ENCODE measurements around the gene DBF4B. TPM values are rescaled to one million over a fixed set of nuclear protein-coding genes. Genes with fewer than 3 reads are reported as not detected.
"Not testable (repeated sequence)": the region's sequence is repeated elsewhere in the genome, so short reads cannot be mapped to it uniquely, and the experiment has no call there.

Gene DBF4B
- total and polyA plus RNA-seq, 2 donors, result 3.5 to 5.2 TPM

DNA sequence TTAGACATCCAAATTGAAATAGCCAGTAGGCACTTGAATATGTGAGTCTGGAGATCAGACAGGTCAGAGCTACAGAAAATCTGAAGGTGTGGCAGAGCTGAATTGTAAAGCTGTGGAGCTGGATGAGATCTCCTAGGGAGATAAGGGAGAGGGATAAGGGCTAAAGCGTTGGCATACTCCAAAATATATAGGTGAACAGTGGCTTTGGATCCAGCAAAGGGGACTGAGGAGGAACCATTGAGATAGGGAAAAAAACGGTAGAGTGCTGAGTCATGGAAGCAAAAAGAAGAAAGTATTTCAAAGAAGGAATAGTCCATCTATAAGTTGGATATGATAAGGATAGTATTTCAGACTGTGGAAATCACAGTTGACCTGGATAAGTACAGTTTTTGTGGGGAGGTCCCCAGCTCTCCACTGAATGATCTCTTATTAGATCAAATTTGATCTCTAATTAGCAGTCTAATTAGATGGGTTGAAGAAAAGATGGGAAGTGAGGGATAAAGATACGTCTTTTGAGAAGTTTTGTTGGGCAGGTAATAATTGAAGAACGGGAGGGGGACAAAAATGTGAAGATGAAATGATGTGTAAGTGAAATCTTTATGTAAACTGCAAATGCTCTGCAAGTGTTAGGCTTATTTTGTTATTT is 587 bp upstream of the DBF4B start:
- H3K4me3 ChIP-seq (ENCODE audit: low read length in 2 of 2), result peak overlapping the region; percentile 79 to 99
- no peaks in the 10 kb centered on the region for H3K27me3 ChIP-seq (ENCODE audit: control insufficient read depth in 2 of 2, insufficient read depth in 1 of 2, low read length in 1 of 2)
- H3K4me1 ChIP-seq (ENCODE audit: control insufficient read depth in 2 of 2, insufficient read depth in 2 of 2, low read length in 2 of 2), result peaks cover 5 to 15% of the 10 kb centered on the region in 2 donors
- H3K9me3 ChIP-seq (ENCODE audit: control insufficient read depth in 2 of 2, insufficient read depth in 1 of 2, low read length in 1 of 2), result no peaks in the 10 kb centered on the region
- H3K36me3 ChIP-seq (ENCODE audit: control insufficient read depth in 2 of 2, insufficient read depth in 2 of 2, low read length in 1 of 2), result no peaks in the 10 kb centered on the region
- 24% methylated on average over 4 of the region's 4 CpGs for WGBS
- no peak for DNase-seq (ENCODE audit: low read depth in 6 of 9, low spot score in 9 of 9)
- no peak overlapping the region for H3K27ac ChIP-seq (ENCODE audit: low read depth in 1 of 2, low read length in 1 of 2)

DNA sequence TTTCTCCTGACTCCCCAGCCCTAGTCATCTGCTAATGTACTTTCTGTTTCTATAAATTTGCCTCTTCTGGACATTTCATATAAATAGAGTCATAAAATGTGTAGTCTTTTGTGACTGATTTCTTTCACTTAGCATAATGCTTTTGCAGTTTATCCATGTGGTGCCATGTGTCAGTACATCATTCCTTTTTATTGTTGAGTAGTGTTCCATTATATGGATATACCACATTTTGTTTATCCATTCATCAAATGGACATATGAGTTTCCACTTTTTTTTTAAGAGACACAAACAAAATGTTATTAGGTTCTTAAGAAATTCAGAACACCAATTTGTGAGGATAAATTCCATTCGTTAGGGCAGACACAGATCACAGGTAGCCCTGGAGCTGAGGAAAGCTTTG is 11.0 kb downstream of the DBF4B start:
- Histone ChIP-seq H3K4me3 (ENCODE audit: low read length in 2 of 2) (no peak overlapping the region), H3K36me3 (ENCODE audit: control insufficient read depth in 2 of 2, insufficient read depth in 2 of 2, low read length in 1 of 2) (peaks cover 22 to 23% of the 10 kb centered on the region in 2 donors), H3K4me1 (ENCODE audit: control insufficient read depth in 2 of 2, insufficient read depth in 2 of 2, low read length in 2 of 2) (no peaks in the 10 kb centered on the region), H3K27me3 (ENCODE audit: control insufficient read depth in 2 of 2, insufficient read depth in 1 of 2, low read length in 1 of 2) (no peaks in the 10 kb centered on the region), H3K27ac (ENCODE audit: low read depth in 1 of 2, low read length in 1 of 2) (no peak overlapping the region), H3K9me3 (ENCODE audit: control insufficient read depth in 2 of 2, insufficient read depth in 1 of 2, low read length in 1 of 2) (no peaks in the 10 kb centered on the region)
- no peak for DNase-seq (ENCODE audit: low read depth in 6 of 9, low spot score in 9 of 9)
- 99% methylated on average over 1 of the region's 1 CpG for WGBS

DNA sequence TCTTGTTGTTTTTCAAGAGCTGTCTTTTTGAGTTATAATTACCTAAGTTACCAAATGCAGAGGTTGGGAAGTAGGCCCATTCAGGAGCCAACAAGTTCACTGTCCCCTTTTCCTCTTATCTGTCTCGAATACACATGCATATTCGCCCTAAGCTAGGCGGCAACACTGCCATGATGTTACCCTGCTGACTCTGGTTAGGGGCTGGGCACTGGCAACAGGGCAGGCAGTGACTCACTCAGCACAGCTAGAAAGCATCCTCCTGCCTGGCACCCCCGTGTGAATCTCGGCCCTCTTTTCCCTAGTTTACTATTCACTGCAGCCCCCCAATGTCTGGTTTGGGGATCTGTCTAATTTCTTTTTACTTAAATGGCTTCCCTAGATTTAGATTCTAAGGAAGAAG is 13.8 kb downstream of the DBF4B start:
- Histone ChIP-seq H3K4me1 (ENCODE audit: control insufficient read depth in 2 of 2, insufficient read depth in 2 of 2, low read length in 2 of 2) (no peaks in the 10 kb centered on the region), H3K36me3 (ENCODE audit: control insufficient read depth in 2 of 2, insufficient read depth in 2 of 2, low read length in 1 of 2) (peaks cover 22 to 26% of the 10 kb centered on the region in 2 donors), H3K27ac (ENCODE audit: low read depth in 1 of 2, low read length in 1 of 2) (no peak overlapping the region), H3K4me3 (ENCODE audit: low read length in 2 of 2) (no peak overlapping the region), H3K27me3 (ENCODE audit: control insufficient read depth in 2 of 2, insufficient read depth in 1 of 2, low read length in 1 of 2) (no peaks in the 10 kb centered on the region), H3K9me3 (ENCODE audit: control insufficient read depth in 2 of 2, insufficient read depth in 1 of 2, low read length in 1 of 2) (no peaks in the 10 kb centered on the region)
- no peak for DNase-seq (ENCODE audit: low read depth in 6 of 9, low spot score in 9 of 9)
- 97% methylated on average over 5 of the region's 5 CpGs for WGBS

DNA sequence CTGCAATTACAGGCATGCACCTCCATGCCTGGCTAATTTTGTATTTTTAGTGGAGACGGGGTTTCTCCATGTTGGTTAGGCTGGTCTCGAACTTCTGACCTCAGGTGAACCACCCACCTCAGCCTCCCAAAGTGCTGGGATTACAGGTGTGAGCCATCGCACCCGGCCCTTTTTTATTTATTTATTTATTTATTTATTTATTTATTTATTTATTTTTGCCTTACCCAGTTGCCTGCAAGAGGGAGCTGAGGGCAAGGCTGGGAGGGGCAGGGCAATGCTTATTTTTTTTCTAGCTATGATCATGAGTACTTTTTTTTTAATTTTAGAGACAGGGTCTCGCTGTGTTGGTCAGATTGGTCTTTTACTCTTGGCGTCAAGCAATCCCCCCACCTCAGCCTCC is 17.7 kb downstream of the DBF4B start:
- H3K27me3 ChIP-seq (ENCODE audit: control insufficient read depth in 2 of 2, insufficient read depth in 1 of 2, low read length in 1 of 2); H3K27ac ChIP-seq (ENCODE audit: low read depth in 1 of 2, low read length in 1 of 2); H3K9me3 ChIP-seq (ENCODE audit: control insufficient read depth in 2 of 2, insufficient read depth in 1 of 2, low read length in 1 of 2); DNase-seq (ENCODE audit: low read depth in 6 of 9, low spot score in 9 of 9); H3K4me3 ChIP-seq (ENCODE audit: low read length in 2 of 2); H3K4me1 ChIP-seq (ENCODE audit: control insufficient read depth in 2 of 2, insufficient read depth in 2 of 2, low read length in 2 of 2): not testable (repeated sequence)
- WGBS, result 96% methylated on average over 6 of the region's 6 CpGs
- H3K36me3 ChIP-seq (ENCODE audit: control insufficient read depth in 2 of 2, insufficient read depth in 2 of 2, low read length in 1 of 2), result peaks cover 40 to 47% of the 10 kb centered on the region in 2 donors

DNA sequence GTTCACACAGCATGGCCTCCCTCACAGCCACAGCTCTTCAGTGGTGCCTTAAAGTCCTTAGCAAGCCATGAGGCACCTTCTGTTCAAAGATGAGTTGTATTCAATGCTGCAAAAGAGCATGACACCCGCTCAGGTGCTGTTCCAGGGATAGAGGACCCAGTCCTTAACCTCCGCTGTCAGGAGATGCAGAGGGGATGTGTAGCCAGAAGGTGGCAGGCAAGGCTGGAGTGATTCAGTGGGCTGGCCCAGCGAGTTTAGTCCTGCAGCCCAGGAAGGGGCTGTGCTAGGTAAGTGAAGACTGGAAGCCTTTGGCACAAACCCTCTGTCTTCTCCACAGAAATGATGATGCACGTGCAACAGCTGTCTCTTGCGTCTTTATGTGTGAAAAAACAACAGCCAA is 25.3 kb downstream of the DBF4B start:
- Histone ChIP-seq H3K9me3 (ENCODE audit: control insufficient read depth in 2 of 2, insufficient read depth in 1 of 2, low read length in 1 of 2) (no peaks in the 10 kb centered on the region), H3K36me3 (ENCODE audit: control insufficient read depth in 2 of 2, insufficient read depth in 2 of 2, low read length in 1 of 2) (peaks cover 40 to 45% of the 10 kb centered on the region in 2 donors), H3K4me1 (ENCODE audit: control insufficient read depth in 2 of 2, insufficient read depth in 2 of 2, low read length in 2 of 2) (peaks cover 0 to 5% of the 10 kb centered on the region in 2 donors), H3K4me3 (ENCODE audit: low read length in 2 of 2) (no peak overlapping the region), H3K27me3 (ENCODE audit: control insufficient read depth in 2 of 2, insufficient read depth in 1 of 2, low read length in 1 of 2) (no peaks in the 10 kb centered on the region), H3K27ac (ENCODE audit: low read depth in 1 of 2, low read length in 1 of 2) (no peak overlapping the region)
- DNase-seq (ENCODE audit: low read depth in 6 of 9, low spot score in 9 of 9), result no peak
- WGBS, result 89% methylated on average over 5 of the region's 5 CpGs

DNA sequence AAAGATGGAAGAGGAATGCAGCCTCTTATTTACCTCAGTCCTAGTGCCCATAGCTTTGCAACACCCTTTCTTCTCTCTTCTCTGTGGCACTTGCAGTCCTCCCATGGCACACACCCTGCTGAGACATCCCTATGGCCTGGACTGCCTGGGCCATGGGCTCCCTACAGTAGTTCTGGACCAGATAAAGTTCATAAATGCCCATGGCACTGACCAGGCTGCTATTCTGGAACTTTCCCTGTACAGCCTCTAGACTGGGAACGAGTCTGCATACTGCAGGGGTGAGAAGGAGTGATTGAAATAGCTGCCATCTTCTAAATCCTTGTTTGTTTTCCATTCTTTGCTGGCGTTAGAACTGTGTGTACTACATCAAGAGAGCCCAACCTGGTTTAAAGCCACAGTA is 25.8 kb downstream of the DBF4B start:
- H3K27me3 ChIP-seq (ENCODE audit: control insufficient read depth in 2 of 2, insufficient read depth in 1 of 2, low read length in 1 of 2), result no peaks in the 10 kb centered on the region
- no peaks in the 10 kb centered on the region for H3K9me3 ChIP-seq (ENCODE audit: control insufficient read depth in 2 of 2, insufficient read depth in 1 of 2, low read length in 1 of 2)
- DNase-seq (ENCODE audit: low read depth in 6 of 9, low spot score in 9 of 9), result no peak
- H3K4me1 ChIP-seq (ENCODE audit: control insufficient read depth in 2 of 2, insufficient read depth in 2 of 2, low read length in 2 of 2), result peaks cover 0 to 5% of the 10 kb centered on the region in 2 donors
- no peak overlapping the region for H3K27ac ChIP-seq (ENCODE audit: low read depth in 1 of 2, low read length in 1 of 2)
- WGBS, result 97% methylated on average over 2 of the region's 2 CpGs
- H3K36me3 ChIP-seq (ENCODE audit: control insufficient read depth in 2 of 2, insufficient read depth in 2 of 2, low read length in 1 of 2), result peaks cover 42 to 43% of the 10 kb centered on the region in 2 donors
- H3K4me3 ChIP-seq (ENCODE audit: low read length in 2 of 2), result no peak overlapping the region

DNA sequence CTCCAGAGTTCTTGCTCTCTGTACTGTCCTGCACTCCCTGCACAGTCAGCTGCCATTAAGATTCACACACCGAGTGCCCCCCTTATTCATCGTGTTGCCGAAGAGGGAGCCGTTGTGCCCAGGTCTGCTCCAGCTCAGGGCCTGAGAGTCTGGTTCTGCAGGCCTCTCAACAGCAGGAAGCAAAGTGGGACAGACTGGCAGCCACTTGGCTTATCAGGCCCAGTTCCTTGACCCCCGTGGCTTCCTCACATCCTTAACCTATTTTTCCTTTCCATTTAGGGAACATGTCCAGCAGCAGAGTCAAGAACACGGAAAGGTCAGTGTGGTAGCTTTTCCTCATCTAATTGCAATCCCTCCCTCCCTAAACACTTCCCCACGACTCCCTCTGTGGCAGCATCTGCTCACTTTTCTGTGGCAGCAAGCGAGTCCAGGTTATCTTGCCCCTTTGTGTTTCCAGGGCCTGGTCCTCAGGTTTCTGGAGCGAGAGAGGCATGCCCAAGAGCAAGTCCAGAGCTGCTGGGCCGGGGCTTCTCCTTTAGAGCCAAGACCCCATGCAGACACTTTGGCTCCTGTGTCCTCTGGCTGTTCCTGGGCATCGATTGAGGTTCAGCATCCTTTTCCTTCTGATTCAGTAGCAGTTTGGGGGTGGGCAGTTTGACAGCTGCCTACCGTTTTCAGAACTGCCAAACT is 28.2 kb downstream of the DBF4B start:
- Histone ChIP-seq H3K27me3 (ENCODE audit: control insufficient read depth in 2 of 2, insufficient read depth in 1 of 2, low read length in 1 of 2) (no peaks in the 10 kb centered on the region), H3K4me3 (ENCODE audit: low read length in 2 of 2) (no peak overlapping the region), H3K4me1 (ENCODE audit: control insufficient read depth in 2 of 2, insufficient read depth in 2 of 2, low read length in 2 of 2) (peaks cover 0 to 5% of the 10 kb centered on the region in 2 donors), H3K27ac (ENCODE audit: low read depth in 1 of 2, low read length in 1 of 2) (no peak overlapping the region), H3K9me3 (ENCODE audit: control insufficient read depth in 2 of 2, insufficient read depth in 1 of 2, low read length in 1 of 2) (no peaks in the 10 kb centered on the region), H3K36me3 (ENCODE audit: control insufficient read depth in 2 of 2, insufficient read depth in 2 of 2, low read length in 1 of 2) (peaks cover 28 to 33% of the 10 kb centered on the region in 2 donors)
- no peak for DNase-seq (ENCODE audit: low read depth in 6 of 9, low spot score in 9 of 9)
- 95% methylated on average over 12 of the region's 12 CpGs for WGBS

DNA sequence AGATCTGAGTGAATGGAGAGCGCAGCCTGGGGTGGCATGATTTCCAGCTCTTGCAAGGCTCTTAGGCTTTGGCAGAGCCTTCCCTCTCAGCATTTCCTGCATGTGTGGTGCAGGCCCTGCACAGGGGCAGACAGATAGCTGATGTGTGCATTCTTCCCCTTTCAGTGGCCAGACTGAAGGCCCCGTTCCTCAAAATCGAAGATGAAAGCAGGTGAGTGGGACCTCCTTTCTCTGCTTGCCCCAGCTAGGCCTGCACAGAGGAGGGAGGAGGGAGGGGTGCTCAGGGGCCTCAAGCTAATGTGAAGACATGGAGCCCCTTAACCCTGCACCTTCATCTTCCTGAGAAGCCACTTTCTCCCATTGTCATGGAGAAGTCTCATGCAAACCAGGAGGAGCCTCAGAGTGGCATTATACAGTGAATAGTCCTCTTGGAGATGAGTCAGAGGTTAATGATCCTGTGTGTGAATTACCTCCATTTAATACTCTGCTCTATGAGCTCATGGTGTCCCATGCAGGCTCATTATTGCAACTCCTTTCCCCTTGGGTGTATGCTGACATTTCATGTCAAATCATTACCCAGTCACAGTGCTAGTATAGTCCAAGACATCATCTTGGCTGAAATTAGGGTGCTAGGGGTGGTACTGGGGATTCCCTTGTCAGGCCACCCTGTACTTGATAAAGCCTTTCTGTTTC is 29.9 kb downstream of the DBF4B start:
- no peak overlapping the region for H3K4me3 ChIP-seq (ENCODE audit: low read length in 2 of 2)
- WGBS, result 86% methylated on average over 3 of the region's 3 CpGs
- no peak overlapping the region for H3K27ac ChIP-seq (ENCODE audit: low read depth in 1 of 2, low read length in 1 of 2)
- no peak for DNase-seq (ENCODE audit: low read depth in 6 of 9, low spot score in 9 of 9)
- no peaks in the 10 kb centered on the region for H3K27me3 ChIP-seq (ENCODE audit: control insufficient read depth in 2 of 2, insufficient read depth in 1 of 2, low read length in 1 of 2)
- no peaks in the 10 kb centered on the region for H3K9me3 ChIP-seq (ENCODE audit: control insufficient read depth in 2 of 2, insufficient read depth in 1 of 2, low read length in 1 of 2)
- H3K4me1 ChIP-seq (ENCODE audit: control insufficient read depth in 2 of 2, insufficient read depth in 2 of 2, low read length in 2 of 2), result peaks cover 0 to 5% of the 10 kb centered on the region in 2 donors
- peaks cover 28 to 32% of the 10 kb centered on the region in 2 donors for H3K36me3 ChIP-seq (ENCODE audit: control insufficient read depth in 2 of 2, insufficient read depth in 2 of 2, low read length in 1 of 2)

DNA sequence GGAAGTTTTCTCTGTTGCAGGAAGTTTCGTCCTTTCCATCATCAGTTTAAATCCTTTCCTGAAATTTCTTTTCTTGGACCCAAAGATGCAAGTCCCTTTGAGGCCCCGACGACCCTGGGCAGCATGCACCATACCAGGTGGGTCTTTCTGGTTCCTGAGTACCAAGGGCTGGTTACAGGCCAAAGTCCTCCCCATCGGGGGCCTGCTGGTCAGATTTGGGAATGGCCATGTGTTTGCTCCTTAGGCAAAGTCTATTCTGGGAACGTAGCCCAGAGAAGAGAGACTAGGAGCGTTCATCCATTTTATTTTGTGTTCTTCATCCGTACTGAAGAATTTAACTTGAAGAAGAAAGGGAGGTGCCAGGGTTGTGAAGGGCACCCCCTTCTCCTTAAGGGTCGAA is 32.9 kb downstream of the DBF4B start:
- Histone ChIP-seq H3K36me3 (ENCODE audit: control insufficient read depth in 2 of 2, insufficient read depth in 2 of 2, low read length in 1 of 2) (peaks cover 16 to 26% of the 10 kb centered on the region in 2 donors), H3K9me3 (ENCODE audit: control insufficient read depth in 2 of 2, insufficient read depth in 1 of 2, low read length in 1 of 2) (no peaks in the 10 kb centered on the region), H3K4me1 (ENCODE audit: control insufficient read depth in 2 of 2, insufficient read depth in 2 of 2, low read length in 2 of 2) (peaks cover 0 to 5% of the 10 kb centered on the region in 2 donors), H3K4me3 (ENCODE audit: low read length in 2 of 2) (no peak overlapping the region), H3K27ac (ENCODE audit: low read depth in 1 of 2, low read length in 1 of 2) (no peak overlapping the region), H3K27me3 (ENCODE audit: control insufficient read depth in 2 of 2, insufficient read depth in 1 of 2, low read length in 1 of 2) (no peaks in the 10 kb centered on the region)
- WGBS, result 98% methylated on average over 8 of the region's 8 CpGs
- no peak for DNase-seq (ENCODE audit: low read depth in 6 of 9, low spot score in 9 of 9)
